GM12891 (cell line): ENCODE results near the gene CRHR2.
A peak's percentile ranks its signal among the peaks of the same experiment; 100 is the strongest.

Experiments used
- POLR2A ChIP-seq: IDR thresholded peaks from 2 replicates; pipeline ENCODE4 v1.6.1; 2011; ENCODE audit warnings: low read depth, low read length, control low read depth
- POLR2AphosphoS5 ChIP-seq: IDR thresholded peaks from 2 replicates; pipeline ENCODE4 v1.6.1; 2011; ENCODE audit warnings: low read depth, low read length, control low read depth
- TAF1 ChIP-seq: IDR thresholded peaks from 2 replicates; pipeline ENCODE4 v1.6.1; 2011; ENCODE audit warnings: low read depth, low read length, control low read depth

DNA sequence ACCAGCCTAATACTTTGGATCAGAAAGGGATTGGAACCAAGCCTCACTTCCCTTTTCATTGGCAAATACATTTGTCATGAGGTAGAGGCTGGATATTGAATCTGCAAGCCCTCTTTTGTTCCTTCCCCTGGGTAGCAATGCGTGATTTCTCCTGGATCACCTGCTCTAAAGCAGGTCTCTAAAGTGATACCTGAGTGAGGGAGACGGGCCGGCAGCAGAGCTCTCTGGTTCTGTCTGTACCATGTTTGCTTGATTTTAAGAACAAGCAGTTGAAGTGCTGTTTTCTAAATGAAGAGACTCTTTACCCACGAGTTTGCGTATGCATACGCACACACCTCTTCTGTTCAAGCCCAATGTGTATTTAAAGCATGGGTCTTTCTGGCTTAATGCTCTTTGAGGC is 46.5 kb downstream of the CRHR2 start:
- TF ChIP-seq POLR2AphosphoS5 (peak; percentile 47; the same call in 1 of the 2 replicates), POLR2A (0 out of 2 replicates have a peak, but pooled peaks have one; percentile 16), TAF1 (no peak)
